NCI-H774 (cell line): ENCODE results near the gene CTDSP1.

Experiments used
- DNase-seq: peaks from one replicate; lab custom pipeline; 2025; lab: John Stamatoyannopoulos, UW

The CTDSP1 gene

DNA sequence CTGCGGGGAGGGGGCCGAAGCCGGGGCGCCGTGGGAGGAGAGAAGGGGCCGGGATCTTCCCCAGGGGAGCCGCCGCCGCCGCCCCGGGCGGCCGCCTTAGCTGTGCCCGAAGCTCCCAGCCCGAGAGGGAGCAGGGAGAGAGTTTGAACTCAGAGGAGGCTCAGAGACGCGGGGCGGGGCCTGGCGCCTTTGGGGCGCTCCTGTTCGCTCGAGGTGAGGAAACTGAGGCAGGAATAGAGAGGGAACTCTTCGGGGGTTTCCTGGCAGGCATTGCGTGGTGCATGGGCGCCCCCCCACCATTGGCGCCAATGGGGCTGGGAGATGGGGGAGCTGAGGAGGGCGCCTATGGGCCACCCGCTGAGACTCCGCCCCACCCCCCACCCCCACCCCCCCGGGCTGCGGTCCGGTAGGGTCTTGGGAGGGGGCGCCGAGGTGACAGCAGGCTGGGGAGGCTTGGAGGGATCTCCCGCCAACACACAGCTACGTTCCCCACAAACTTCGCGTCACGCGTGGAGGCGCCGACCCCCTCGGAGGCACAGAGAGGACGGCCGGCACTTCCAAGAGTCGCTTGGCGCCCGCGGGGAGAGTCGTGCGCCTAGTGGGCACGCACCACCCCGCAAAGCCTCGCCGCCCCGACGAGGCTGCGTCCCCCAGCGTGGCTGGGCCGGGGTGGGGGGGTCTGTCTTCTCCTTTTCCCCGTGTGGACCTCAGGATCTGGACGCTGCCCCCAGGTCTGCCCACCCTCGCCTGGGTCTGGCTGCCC lies 680 bp downstream of the CTDSP1 start:
- no peak for DNase-seq

DNA sequence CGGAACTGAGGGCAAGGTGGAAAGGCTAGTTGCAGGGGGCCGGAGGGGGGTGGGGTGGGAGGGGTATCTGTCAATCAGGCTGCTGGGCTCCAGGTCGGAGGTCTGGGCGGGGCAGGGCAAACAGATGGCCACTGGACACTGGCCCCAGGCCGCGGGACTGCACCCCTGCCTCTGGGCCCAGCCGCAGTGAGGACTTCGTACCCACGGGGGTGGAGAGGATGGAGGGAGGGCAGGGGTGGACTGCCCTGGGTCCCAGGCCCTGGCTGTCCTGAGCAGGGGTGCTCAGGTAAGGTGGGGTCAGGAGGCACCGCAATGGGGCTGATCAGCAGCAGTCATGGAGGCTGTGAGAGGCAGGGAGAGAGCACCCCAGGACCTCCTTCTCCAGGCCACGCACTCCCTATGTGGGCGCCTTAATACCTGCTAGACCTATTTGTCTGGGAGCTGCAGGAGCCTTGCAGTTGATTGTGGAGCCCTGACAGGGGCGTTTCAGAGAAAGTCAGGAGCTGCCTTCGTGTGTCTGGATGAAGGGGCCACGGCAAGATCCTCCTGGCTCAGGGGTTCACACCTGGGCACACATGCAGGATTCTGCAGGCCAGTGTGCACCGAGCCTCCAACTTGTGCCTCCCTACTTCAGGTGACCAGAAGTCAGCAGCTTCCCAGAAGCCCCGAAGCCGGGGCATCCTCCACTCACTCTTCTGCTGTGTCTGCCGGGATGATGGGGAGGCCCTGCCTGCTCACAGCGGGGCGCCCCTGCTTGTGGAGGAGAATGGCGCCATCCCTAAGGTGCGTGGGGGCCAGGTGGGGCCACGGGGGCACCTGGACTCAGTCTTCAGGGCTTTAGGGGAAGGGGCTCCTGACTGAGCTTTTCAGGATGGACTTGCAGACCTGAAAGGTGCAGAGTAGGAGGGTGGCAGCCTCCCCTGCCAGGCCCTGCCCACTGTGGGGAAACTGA lies 1.5 kb downstream of the CTDSP1 start:
- no peak for DNase-seq

DNA sequence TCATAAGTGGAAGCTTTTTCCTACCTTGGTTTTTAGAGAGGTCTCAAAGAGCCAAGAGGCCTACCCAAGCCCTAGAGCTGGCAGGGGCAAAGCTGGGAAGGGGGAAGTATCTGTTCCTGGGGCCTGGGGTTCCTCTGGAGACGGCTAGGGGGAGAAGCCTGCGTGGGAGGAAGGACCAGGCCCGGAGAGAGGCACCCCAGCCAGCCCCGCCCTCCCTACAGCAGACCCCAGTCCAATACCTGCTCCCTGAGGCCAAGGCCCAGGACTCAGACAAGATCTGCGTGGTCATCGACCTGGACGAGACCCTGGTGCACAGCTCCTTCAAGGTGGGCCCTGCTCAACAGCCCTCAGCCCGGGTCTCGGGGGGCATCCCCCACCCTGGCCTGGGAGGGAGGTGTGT lies 2.2 kb downstream of the CTDSP1 start:
- DNase-seq, result no peak

DNA sequence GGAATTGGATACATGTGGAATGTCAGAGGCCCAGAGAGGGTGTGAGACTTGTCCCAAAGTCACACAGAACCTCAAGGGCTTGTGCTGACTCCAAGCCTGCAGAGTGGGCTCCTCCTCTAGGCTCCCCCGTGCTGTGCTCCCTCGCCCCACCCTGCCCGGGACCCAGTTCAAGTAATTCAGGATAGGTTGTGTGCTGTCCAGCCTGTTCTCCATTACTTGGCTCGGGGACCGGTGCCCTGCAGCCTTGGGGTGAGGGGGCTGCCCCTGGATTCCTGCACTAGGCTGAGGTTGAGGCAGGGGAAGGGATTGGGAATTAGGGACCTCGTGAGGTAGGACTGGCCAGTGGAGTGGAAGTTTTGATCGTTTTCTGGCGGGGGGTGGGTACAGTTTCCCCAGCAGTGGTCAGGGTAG lies 2.8 kb downstream of the CTDSP1 start:
- DNase-seq, result no peak

DNA sequence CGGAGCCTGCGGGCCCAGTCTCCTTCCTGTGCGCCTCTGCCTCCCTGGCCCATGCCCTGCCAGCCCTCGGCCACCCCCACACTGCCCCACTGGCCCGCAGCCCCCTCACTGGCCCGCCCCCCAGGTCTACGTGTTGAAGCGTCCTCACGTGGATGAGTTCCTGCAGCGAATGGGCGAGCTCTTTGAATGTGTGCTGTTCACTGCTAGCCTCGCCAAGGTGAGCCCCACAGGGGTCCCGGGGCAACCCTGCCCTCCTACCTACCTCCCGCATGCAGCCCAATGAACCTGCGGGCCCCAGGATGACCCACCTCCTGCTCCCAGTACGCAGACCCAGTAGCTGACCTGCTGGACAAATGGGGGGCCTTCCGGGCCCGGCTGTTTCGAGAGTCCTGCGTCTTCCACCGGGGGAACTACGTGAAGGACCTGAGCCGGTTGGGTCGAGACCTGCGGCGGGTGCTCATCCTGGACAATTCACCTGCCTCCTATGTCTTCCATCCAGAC lies 3.3 kb downstream of the CTDSP1 start:
- no peak for DNase-seq

DNA sequence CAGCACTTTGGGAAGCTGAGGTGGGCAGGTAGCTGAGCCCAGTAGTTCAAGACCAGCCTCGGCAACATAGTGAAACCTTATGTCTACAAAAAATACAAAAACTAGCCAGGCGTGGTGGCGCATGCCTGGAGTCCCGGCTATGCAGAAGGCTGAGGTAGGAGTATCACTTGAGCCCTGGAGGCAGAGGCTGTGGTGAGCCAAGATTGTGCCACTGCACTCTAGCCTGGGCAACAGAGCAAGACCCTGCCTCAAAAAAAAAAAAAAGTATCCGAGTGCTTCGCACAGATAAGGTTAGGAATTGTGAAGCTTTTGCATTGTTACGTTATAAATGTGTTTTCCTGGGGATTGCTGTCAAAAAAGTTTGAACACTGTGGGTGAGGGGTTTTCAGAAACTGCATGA lies 4.1 kb downstream of the CTDSP1 start:
- DNase-seq, result no peak

DNA sequence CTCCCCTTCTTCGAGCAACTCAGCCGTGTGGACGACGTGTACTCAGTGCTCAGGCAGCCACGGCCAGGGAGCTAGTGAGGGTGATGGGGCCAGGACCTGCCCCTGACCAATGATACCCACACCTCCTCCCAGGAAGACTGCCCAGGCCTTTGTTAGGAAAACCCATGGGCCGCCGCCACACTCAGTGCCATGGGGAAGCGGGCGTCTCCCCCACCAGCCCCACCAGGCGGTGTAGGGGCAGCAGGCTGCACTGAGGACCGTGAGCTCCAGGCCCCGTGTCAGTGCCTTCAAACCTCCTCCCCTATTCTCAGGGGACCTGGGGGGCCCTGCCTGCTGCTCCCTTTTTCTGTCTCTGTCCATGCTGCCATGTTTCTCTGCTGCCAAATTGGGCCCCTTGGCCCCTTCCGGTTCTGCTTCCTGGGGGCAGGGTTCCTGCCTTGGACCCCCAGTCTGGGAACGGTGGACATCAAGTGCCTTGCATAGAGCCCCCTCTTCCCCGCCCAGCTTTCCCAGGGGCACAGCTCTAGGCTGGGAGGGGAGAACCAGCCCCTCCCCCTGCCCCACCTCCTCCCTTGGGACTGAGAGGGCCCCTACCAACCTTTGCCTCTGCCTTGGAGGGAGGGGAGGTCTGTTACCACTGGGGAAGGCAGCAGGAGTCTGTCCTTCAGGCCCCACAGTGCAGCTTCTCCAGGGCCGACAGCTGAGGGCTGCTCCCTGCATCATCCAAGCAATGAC lies 4.8 kb downstream of the CTDSP1 start:
- DNase-seq, result no peak

DNA sequence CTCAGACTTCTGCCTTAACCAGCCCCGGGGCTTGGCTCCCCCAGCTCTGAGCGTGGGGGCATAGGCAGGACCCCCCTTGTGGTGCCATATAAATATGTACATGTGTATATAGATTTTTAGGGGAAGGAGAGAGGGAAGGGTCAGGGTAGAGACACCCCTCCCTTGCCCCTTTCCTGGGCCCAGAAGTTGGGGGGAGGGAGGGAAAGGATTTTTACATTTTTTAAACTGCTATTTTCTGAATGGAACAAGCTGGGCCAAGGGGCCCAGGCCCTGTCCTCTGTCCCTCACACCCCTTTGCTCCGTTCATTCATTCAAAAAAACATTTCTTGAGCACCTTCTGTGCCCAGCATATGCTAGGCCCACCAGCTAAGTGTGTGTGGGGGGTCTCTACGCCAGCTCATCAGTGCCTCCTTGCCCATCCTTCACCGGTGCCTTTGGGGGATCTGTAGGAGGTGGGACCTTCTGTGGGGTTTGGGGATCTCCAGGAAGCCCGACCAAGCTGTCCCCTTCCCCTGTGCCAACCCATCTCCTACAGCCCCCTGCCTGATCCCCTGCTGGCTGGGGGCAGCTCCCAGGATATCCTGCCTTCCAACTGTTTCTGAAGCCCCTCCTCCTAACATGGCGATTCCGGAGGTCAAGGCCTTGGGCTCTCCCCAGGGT lies 5.5 kb downstream of the CTDSP1 start:
- DNase-seq, result no peak

DNA sequence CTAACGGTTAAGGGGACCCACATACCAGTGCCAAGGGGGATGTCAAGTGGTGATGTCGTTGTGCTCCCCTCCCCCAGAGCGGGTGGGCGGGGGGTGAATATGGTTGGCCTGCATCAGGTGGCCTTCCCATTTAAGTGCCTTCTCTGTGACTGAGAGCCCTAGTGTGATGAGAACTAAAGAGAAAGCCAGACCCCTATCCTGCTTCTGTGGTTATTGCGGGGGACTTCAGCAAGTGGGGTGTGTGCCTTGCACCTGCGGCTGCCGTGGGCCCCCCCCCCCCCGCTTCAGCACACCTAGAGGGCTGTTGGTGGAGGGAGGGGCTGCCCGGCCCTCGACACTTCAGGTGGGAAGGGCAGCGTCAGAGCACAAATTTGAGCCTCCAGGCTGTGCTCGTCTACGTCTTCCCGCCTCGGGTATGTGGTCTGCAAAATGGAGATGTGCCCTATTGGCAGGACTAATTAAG lies 6.1 kb downstream of the CTDSP1 start:
- no peak for DNase-seq

DNA sequence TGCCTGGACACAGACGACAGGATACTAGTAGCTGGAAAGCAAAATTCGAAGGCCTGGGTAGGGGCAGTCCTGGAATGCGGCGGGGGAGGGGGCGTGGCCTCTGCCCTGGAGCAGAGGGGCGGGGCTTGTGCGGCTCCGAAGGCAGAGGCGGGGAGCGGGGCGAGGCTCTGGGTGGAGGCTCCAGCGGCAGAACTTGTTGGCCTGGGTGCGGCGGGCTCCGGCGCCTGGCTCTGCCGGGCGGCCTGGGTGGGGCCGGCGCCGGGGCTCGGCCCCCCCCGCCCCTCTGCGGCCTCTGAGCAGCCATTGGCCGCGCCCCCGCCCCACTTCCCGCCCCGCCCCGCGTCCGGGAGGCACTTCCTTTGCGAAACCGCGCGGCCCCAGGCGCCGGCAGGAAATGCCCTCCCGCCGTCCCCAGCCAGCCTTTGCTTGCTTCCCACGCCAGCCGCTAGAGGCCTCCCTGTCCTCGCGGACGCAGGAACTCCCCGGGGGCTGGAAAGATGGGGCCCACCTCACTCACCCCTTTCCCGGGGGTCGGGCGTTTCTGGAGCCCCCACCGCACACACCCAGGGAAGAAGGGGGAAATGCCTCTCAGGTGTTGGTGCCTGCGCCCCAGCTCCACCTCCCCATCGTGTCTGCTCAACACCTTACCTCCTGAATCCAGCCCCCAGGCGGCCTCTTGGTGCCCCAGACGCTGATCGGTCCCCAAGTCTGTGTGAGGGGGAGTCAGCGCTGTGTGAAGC lies 6.7 kb downstream of the CTDSP1 start:
- peak; percentile 92 for DNase-seq

DNA sequence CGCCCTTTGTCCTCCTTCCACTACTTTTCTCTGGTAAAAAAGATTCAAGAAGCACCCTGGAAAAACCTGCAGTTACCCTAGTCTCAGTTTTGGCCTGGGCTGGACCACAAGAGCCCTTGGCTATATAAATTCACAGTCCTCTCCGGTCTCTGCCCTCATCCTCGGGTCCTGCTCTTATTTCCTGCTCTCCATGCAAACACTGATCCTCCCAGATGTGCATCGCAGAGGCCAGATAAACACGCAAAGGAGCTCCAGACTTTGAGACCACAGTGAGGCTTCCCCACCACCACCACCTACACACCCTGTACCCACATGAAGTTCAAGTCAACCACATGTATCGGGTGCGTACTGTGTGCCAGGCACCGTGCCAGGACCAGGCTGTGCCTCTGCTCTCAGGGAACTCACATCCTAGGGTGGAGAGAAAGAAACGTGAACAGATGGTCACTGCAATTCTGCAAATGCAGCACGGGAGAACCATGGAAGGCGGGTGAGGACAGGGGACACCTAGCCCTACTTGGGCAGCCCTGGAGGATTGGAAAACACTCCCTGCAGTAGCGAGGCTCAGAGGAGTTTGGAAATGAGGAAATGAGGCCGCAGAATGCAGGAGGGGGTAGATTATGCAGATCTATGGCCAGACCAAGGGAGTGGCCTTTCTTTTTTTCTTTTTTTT lies 7.4 kb downstream of the CTDSP1 start:
- DNase-seq, result peak; percentile 8

DNA sequence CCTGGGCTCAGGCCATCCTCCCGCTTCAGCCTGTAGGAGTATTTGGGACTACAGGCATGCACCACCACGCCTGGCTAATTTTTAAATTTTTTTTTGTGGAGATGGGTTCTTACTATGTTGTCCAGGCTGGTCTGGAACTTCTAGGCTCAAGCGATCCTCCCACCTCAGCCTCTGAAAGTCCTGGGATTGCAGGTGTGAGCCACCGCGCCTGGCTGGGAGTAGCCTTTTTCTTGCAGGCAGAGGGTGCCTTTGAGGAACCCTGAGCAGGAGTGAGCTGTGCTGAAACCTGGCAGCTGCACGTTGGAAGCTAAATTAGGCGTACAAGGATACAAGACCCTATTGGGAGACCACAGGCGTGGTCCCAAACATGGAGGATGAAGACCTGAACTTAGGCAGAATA lies 8.0 kb downstream of the CTDSP1 start:
- no peak for DNase-seq

DNA sequence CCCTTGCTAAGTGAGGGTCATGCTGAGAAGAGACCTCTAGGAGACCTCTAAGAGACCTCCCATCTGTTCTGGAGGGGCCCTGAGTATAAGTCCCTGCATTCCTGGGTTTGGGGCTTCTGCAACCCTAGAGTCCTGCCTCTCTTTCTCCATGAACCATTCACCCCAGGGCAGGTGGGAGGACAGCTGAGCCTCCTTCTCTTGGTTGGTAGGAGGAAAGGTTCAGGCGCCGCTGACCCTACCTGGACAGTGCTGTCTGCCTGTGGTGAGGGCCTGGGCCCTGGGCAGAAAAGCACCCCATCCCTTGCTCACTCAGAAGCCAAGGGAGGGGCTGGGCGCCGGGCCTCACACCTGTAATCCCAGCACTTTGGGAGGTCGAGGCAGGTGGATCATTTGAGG lies 18.7 kb downstream of the CTDSP1 start:
- no peak for DNase-seq

DNA sequence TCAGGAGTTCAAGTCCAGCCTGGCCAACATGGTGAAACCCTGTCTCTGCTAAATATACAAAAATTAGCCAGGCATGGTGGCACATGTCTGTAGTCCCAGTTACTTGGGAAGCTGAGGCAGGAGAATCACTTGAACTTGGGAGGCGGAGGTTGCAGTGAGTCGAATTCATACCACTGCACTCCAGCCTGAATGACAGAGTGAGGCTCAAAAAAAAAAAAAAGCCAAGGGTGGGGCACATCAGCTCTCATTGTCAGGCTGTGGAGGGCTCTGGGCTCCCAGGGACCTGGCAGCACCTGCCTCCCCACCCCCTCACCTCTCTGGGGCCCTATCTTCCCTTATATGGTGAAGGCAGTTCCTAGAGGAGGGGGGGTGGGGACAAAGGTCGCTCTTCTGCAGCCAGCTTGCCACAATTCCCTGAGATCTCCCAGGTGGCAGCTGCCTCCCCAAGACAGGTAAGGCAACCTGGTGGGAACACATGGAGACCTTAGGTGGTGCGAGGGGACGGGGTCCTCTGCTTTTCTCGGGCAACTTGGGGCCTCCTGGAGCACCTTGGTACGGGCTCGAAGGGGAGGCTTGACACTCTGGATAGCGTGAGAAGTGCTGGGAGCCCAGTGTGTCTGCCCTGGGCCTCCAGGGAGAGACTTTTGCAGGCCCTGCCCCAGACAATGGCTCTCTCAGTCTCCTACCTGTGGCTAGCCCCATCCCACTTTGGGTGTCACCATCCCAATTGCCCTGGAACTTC lies 19.2 kb downstream of the CTDSP1 start, which contains the start of gene VIL1:
TSS of gene VIL1 (plus strand) at position 407 of the 742 bp plus-strand sequence. CDS start 4,656 bp downstream, outside the sequence.
- DNase-seq, result no peak

DNA sequence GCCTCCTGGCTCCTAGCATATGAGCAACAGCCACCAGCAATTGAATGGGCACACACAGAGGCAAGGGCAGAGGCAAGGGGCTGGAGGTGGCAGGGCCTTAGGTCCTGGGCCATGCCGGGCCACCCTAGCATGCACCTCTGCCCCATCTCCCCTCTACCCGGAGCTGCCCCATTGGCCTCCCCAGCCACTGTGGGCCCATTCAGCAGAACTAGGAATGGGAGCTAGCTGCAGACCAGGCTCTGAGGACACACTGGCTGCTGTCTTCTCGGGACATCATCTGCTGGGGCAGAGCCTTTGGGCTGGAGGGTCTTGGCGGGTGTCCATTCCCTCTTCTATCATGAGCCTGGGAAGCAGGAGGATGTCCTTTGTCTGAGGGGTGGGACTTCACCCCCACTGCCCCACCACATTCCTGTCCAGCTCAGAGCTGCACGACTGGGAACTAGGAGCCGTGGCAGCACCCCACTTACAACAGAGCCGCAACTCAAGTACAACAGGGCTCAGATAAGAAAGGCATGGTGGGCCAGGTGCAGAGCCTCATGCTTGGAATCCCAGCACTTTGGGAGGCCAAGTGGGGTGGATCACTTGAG lies 20.1 kb downstream of the CTDSP1 start:
- no peak for DNase-seq

DNA sequence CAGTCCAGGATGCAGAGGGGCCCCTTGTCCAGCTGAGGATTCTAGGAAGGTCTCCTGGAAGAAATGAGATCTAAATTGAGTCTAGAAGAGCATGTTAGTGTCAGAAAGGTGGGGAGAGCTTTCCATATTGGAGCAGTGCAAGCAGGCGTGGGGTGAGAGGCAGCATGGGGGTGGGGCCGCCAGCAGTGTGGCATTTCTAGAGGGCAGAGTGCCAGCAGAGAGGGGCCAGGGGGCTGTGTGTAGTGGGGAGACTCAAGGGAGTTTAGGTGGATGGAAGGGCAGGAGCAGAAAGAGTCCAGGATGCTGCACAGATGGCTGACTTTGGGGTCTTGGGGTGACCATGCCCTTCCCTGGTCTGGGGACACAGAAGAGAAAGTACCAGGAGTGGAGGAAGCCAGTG lies 21.4 kb downstream of the CTDSP1 start:
- DNase-seq, result no peak

DNA sequence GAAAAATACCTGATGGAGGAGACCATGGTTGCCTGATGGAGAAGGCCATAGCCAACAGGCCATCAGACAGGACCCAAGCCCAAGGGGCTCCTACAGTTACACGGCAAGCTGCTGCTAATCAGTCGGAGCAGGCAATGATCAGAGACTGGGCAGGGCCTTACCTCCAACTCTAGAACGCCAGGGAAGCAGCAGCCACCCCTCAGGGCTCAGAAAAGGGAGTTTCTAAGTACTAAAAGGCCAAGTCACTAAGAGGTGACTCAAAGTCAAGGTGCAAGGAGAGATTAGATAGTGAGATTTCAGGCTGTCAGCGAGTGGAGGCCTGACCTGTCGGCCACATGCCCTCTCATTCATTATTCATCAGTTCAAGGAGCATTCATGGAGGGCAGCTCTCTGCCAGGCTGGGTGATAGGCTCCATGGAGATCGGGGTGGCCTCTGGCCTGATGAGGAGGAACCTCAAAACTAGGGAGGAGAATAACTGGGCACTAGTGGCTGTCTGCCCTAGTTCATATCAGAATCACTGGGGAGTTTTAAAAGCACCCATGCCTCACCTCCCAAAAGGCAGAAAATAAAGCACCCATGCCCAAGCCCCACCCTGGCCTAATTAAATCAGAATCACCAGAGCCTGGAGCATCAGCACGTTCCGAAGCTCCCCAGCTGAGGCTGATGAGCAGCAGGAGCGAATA lies 22.9 kb downstream of the CTDSP1 start:
- no peak for DNase-seq

DNA sequence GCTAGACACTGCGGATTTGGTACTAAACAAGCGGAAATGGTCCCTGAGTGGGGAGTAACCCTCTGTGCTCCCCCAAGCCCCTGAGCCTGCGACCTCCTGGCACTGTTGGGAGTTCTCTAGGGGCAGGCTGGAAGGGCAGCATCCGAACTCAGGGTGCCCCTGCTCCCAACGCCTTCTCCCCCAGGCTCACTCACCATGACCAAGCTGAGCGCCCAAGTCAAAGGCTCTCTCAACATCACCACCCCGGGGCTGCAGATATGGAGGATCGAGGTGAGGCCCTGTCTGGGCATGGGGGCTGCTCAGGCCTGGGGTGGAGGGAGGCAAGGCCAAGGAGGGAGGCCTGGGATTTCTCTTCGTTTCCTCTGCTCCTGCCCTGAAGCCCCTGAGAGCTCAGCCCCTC lies 23.9 kb downstream of the CTDSP1 start:
- DNase-seq, result no peak

DNA sequence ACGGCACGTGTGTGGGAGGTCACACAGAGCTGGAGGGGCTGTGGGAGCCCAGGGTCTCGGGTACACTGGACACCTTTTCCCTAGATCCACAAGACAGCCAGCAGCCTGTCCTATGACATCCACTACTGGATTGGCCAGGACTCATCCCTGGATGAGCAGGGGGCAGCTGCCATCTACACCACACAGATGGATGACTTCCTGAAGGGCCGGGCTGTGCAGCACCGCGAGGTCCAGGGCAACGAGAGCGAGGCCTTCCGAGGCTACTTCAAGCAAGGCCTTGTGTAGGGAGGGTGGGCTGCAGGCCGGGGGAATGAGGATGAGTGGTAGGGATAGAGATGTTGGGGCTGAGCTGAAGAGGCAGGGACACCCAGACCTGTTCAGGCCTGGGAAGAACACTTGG lies 25.9 kb downstream of the CTDSP1 start:
- no peak for DNase-seq
